Gastroesophageal sphincter (tissue), 3 donors: ENCODE measurements around the gene HARBI1.

ENCODE experiments used
- CTCF ChIP-seq, 4 experiments: fragments of 200-600 bp in 2 of 4; fragments of 450-650 bp in 2 of 4; sonication (generic) in 1 of 4; IDR thresholded peaks; one replicate each; pipeline ENCODE4 v1.5.1; 2017 to 2019; ENCODE audit warnings: antibody characterized with exemption in 4 of 4, mild to moderate bottlenecking in 2 of 4, moderate library complexity in 2 of 4
- POLR2A ChIP-seq, 2 donors: fragments of 450-650 bp; IDR thresholded peaks; one replicate each; pipeline ENCODE4 v1.6.1; 2017; ENCODE audit warnings: antibody characterized with exemption in 2 of 2, mild to moderate bottlenecking in 2 of 2, moderate library complexity in 1 of 2

- TF ChIP-seq POLR2A (IDR thresholded peaks at IDR 0.05) (no peak), CTCF (IDR thresholded peaks at IDR 0.05) (no peak)
Measured at GRCh38 chr11:46640036-46640788, 23.2 kb upstream of the HARBI1 start.
